SK-N-SH (cell line): ENCODE data around the gene TMEM138. TPM values are rescaled to one million over a fixed set of nuclear protein-coding genes. Genes with fewer than 3 reads are reported as not detected.

Experiments
- CTCF ChIA-PET: fragments of 300-600, 350-600 bp; formaldehyde crosslinking; extraction: SDS; loops from one replicate; lab custom pipeline; 2021; lab: Yijun Ruan, JAX
- POLR2A ChIA-PET: fragments of 350-600 bp; sonication (Branson Sonifier 250); formaldehyde crosslinking; extraction: SDS; loops from one replicate; lab custom pipeline; 2020; ENCODE audit warnings: antibody characterized with exemption, inconsistent platforms; lab: Yijun Ruan, JAX
- DNase-seq: peaks from one replicate; pipeline ENCODE4 v3.0.0; 2012
- H2AFZ ChIP-seq: fragments of 200-600 bp; sonication (generic); 2 replicates; pipeline ENCODE4 v1.8.1; 2016; ENCODE audit warnings: antibody characterized with exemption, mild to moderate bottlenecking, low read depth
- H3F3A ChIP-seq: fragments of 200-600 bp; sonication (generic); replicated peaks from 2 replicates; pipeline ENCODE3; 2016; ENCODE audit warnings: antibody characterized with exemption, mild to moderate bottlenecking; ENCODE audit not compliant: insufficient read depth
- H3K27ac ChIP-seq, 2 experiments: fragments of 200-500 bp in 1 of 2; fragments of 200-600 bp in 1 of 2; sonication (Bioruptor generic) in 1 of 2; sonication (generic), shearing (Covaris generic) in 1 of 2; 2 replicates each; pipeline versions ENCODE4 v1.5.1 to v1.6.1; 2014 to 2016; ENCODE audit warnings: low read depth in 2 of 2, inconsistent platforms in 1 of 2, low read length in 1 of 2, mild to moderate bottlenecking in 1 of 2, mixed read lengths in 1 of 2
- H3K27me3 ChIP-seq: fragments of 200-600 bp; sonication (generic), shearing (Covaris generic); 2 replicates; pipeline ENCODE4 v1.6.1; 2016; ENCODE audit warnings: mixed run types; ENCODE audit not compliant: insufficient read depth
- H3K36me3 ChIP-seq, 2 experiments: fragments of 200-500 bp in 1 of 2; fragments of 200-600 bp in 1 of 2; sonication (Bioruptor generic) in 1 of 2; sonication (generic) in 1 of 2; replicated peaks in 1 of 2; 2 replicates each; pipeline versions ENCODE3 to v1.5.1; 2014 to 2016; ENCODE audit warnings: low read length in 1 of 2, mild to moderate bottlenecking in 1 of 2; ENCODE audit not compliant: insufficient read depth in 2 of 2, control insufficient read depth in 1 of 2
- H3K4me1 ChIP-seq, 2 experiments: fragments of 200-500 bp in 1 of 2; fragments of 200-600 bp in 1 of 2; sonication (Bioruptor generic) in 1 of 2; sonication (generic), shearing (Covaris generic) in 1 of 2; 2 replicates each; pipeline versions ENCODE4 v1.5.1 to v1.6.1; 2014 to 2016; ENCODE audit warnings: low read depth in 1 of 2, low read length in 1 of 2, mixed run types in 1 of 2; ENCODE audit not compliant: insufficient read depth in 2 of 2, control insufficient read depth in 1 of 2
- H3K4me2 ChIP-seq: fragments of 200-600 bp; sonication (generic), shearing (Covaris generic); 2 replicates; pipeline ENCODE4 v1.6.1; 2017; ENCODE audit warnings: mixed run types
- H3K4me3 ChIP-seq, 2 experiments: fragments of 200-500 bp in 1 of 2; fragments of 200-600 bp in 1 of 2; sonication (Bioruptor generic) in 1 of 2; sonication (generic), shearing (Covaris generic) in 1 of 2; 2 replicates each; pipeline versions ENCODE4 v1.5.1 to v1.8.1; 2014 to 2016; ENCODE audit warnings: low read depth in 2 of 2, inconsistent platforms in 1 of 2, low read length in 1 of 2, mild to moderate bottlenecking in 1 of 2, mixed read lengths in 1 of 2, moderate library complexity in 1 of 2
- H3K79me2 ChIP-seq: fragments of 200-600 bp; sonication (generic); 2 replicates; pipeline ENCODE4 v1.8.1; 2017; ENCODE audit warnings: mild to moderate bottlenecking; ENCODE audit not compliant: insufficient read depth
- H3K9ac ChIP-seq: fragments of 200-600 bp; sonication (generic); 2 replicates; pipeline ENCODE4 v1.6.1; 2017; ENCODE audit warnings: mixed run types
- H3K9me2 ChIP-seq: fragments of 200-600 bp; sonication (generic); 2 replicates; pipeline ENCODE4 v1.6.1; 2017; ENCODE audit warnings: mixed run types
- H3K9me3 ChIP-seq: fragments of 200-600 bp; sonication (generic); 2 replicates; pipeline ENCODE4 v1.6.1; 2017; ENCODE audit warnings: mixed run types, mild to moderate bottlenecking, moderate library complexity
- H4K20me1 ChIP-seq: fragments of 200-600 bp; sonication (generic); 2 replicates; pipeline ENCODE4 v1.6.1; 2017; ENCODE audit warnings: mild to moderate bottlenecking, mixed run types; ENCODE audit not compliant: insufficient read depth
- EP300 ChIP-seq, 2 experiments: IDR thresholded peaks; 2 replicates each; pipeline versions ENCODE4 v1.4.0 to v1.6.1; 2012; ENCODE audit warnings: borderline replicate concordance in 1 of 2, low read depth in 1 of 2, low read length in 1 of 2
- EZH2phosphoT487 ChIP-seq: fragments of 200-600 bp; sonication (generic); IDR thresholded peaks from 2 replicates; pipeline ENCODE4 v1.6.1; 2017; ENCODE audit warnings: low read depth, mixed run types, mild to moderate bottlenecking, antibody characterized with exemption, moderate library complexity, borderline replicate concordance
- FOXJ3 ChIP-seq: sonication (generic); formaldehyde crosslinking; IDR thresholded peaks from 2 replicates; pipeline ENCODE4 v1.5.1; 2020; ENCODE audit warnings: mild to moderate bottlenecking, missing genetic modification reagents
- FOXM1 ChIP-seq: IDR thresholded peaks from 2 replicates; pipeline ENCODE4 v1.4.0; 2012; ENCODE audit warnings: low read depth, mild to moderate bottlenecking
- GABPA ChIP-seq: IDR thresholded peaks from 2 replicates; pipeline ENCODE4 v1.4.0; 2012; ENCODE audit warnings: low read depth, mild to moderate bottlenecking
- GATA2 ChIP-seq: sonication (generic); formaldehyde crosslinking; IDR thresholded peaks from 2 replicates; pipeline ENCODE4 v1.5.0; 2020; ENCODE audit warnings: mild to moderate bottlenecking, missing genetic modification reagents
- JUND ChIP-seq: IDR thresholded peaks from 2 replicates; pipeline ENCODE4 v1.4.0; 2012
- MAX ChIP-seq: IDR thresholded peaks from 2 replicates; pipeline ENCODE4 v1.4.0; 2012; ENCODE audit warnings: low read depth
- MEF2A ChIP-seq: IDR thresholded peaks from 2 replicates; pipeline ENCODE4 v1.4.0; 2012; ENCODE audit warnings: low read depth, borderline replicate concordance
- NFIC ChIP-seq: IDR thresholded peaks from 2 replicates; pipeline ENCODE4 v1.4.0; 2012; ENCODE audit warnings: borderline replicate concordance
- NRF1 ChIP-seq: IDR thresholded peaks from 2 replicates; pipeline ENCODE4 v1.6.1; 2012; ENCODE audit warnings: low read depth, mild to moderate bottlenecking, low read length
- POLR2AphosphoS5 ChIP-seq: IDR thresholded peaks from 2 replicates; pipeline ENCODE4 v1.6.1; 2012; ENCODE audit warnings: low read depth, low read length
- RCOR1 ChIP-seq: fragments of 150-350 bp; IDR thresholded peaks from 2 replicates; pipeline ENCODE4 v1.6.1; 2017; ENCODE audit warnings: antibody characterized with exemption, low read length
- RFX5 ChIP-seq: IDR thresholded peaks from 2 replicates; pipeline ENCODE4 v1.6.1; 2012; ENCODE audit warnings: mild to moderate bottlenecking, improper control_type of control experiment, low read length
- RXRA ChIP-seq: IDR thresholded peaks from 2 replicates; pipeline ENCODE4 v1.4.0; 2012; ENCODE audit warnings: low read depth, mild to moderate bottlenecking, borderline replicate concordance
- SIN3A ChIP-seq: IDR thresholded peaks from 2 replicates; pipeline ENCODE4 v1.6.1; 2012; ENCODE audit warnings: low read depth, mild to moderate bottlenecking, low read length, moderate library complexity, borderline replicate concordance
- SMC3 ChIP-seq: IDR thresholded peaks from 2 replicates; pipeline ENCODE4 v1.6.1; 2012; ENCODE audit warnings: low read depth, low read length, improper control_type of control experiment
- TCF12 ChIP-seq: IDR thresholded peaks from 2 replicates; pipeline ENCODE4 v1.4.0; 2012
- USF1 ChIP-seq: IDR thresholded peaks from 2 replicates; pipeline ENCODE4 v1.4.0; 2012; ENCODE audit warnings: low read depth, borderline replicate concordance
- YY1 ChIP-seq: IDR thresholded peaks from 2 replicates; pipeline ENCODE4 v1.4.0; 2012; ENCODE audit warnings: low read depth, mild to moderate bottlenecking
- ZBTB33 ChIP-seq: IDR thresholded peaks from 2 replicates; pipeline ENCODE4 v1.4.0; 2012; ENCODE audit warnings: low read depth, borderline replicate concordance
- WGBS: methylation state at CpG from one replicate; pipeline ENCODE4 v1.1.6; 2017; ENCODE audit warnings: low lambda C conversion rate; 5-methylcytosine and 5-hydroxymethylcytosine counted together
- polyA plus RNA-seq, 3 experiments: library from polyadenylated mRNA; depleted of rRNA; stranded (reverse); fragments of >200 nt; gene quantifications; 2 replicates each; pipeline ENCODE4 v1.2.3, GENCODE V29; 2012

The TMEM138 gene
- polyA plus RNA-seq, 1 of the 3 experiments (the other 2 are of a cell fraction) = 82.2 TPM

- TF ChIP-seq USF1 (no peak), TCF12 (no peak), EP300 (IDR thresholded peaks at IDR 0.05; ENCODE audit: borderline replicate concordance in 1 of 2, low read depth in 1 of 2, low read length in 1 of 2) (no peak), POLR2AphosphoS5 (no peak), GABPA (no peak)
Measured at GRCh38 chr11:61357894-61358239, 4.3 kb upstream of the TMEM138 start (continued).

- H3K4me3 ChIP-seq = no peak overlapping the region
Measured at GRCh38 chr11:61358566-61358965, 3.6 kb upstream of the TMEM138 start.

GRCh38 chr11:61359516-61359915 lies 2.7 kb upstream of the TMEM138 start:
- H3K9me2 ChIP-seq = no peaks in the 10 kb centered on the region
- peaks cover 7 to 14% of the 10 kb centered on the region in 2 experiments; a peak in 3 of 4 replicates for H3K4me1 ChIP-seq
- ChIA-PET POLR2A (interaction anchor here (1.7 kb wide), 1 partner anchor 70 kb away, joined by 5 read pairs; the partner anchor contains the start of genes CPSF7 and SDHAF2), CTCF (interaction anchor here (0.8 to 12.1 kb wide), 3 partner anchors 26 to 76 kb away, joined by 6 to 101 read pairs (median 10); partner anchors contain the start of gene TMEM216)
- H3K36me3 ChIP-seq = peaks cover 7 to 12% of the 10 kb centered on the region in 2 experiments
- DNase-seq = no peak
- H3K9ac ChIP-seq = no peak overlapping the region
- no peak overlapping the region for H3K27ac ChIP-seq
- H3K4me2 ChIP-seq = no peak overlapping the region
- H3K9me3 ChIP-seq = no peaks in the 10 kb centered on the region
- H3F3A ChIP-seq = peaks cover 6% of the 10 kb centered on the region
- no peak for TF ChIP-seq RXRA
- no peak for TF ChIP-seq TCF12
- TF ChIP-seq FOXM1 = no peak
- TF ChIP-seq GABPA = no peak
- TF ChIP-seq RFX5 = no peak
- no peak for TF ChIP-seq EZH2phosphoT487
- TF ChIP-seq JUND = no peak
- no peak for TF ChIP-seq FOXJ3 (CRISPR knock-in tag)
- no peak for TF ChIP-seq MAX
- TF ChIP-seq SIN3A = no peak
- no peak for TF ChIP-seq NFIC
- TF ChIP-seq RCOR1 = no peak
- TF ChIP-seq MEF2A = no peak
- no peak for TF ChIP-seq EP300 (IDR thresholded peaks at IDR 0.05; ENCODE audit: borderline replicate concordance in 1 of 2, low read depth in 1 of 2, low read length in 1 of 2)
- TF ChIP-seq YY1 = no peak
- TF ChIP-seq GATA2 (CRISPR knock-in tag) = no peak
- TF ChIP-seq SMC3 = no peak
- no peak for TF ChIP-seq NRF1
- no peak for TF ChIP-seq POLR2AphosphoS5
- TF ChIP-seq ZBTB33 = no peak
- no peaks in the 10 kb centered on the region for H3K27me3 ChIP-seq
- no peaks in the 10 kb centered on the region for H4K20me1 ChIP-seq
- H3K4me3 ChIP-seq = no peak overlapping the region
- 88% methylated on average over 6 of the region's 6 CpGs for WGBS
- peaks cover 45% of the 10 kb centered on the region for H3K79me2 ChIP-seq
- H2AFZ ChIP-seq = no peak overlapping the region

More at GRCh38 chr11:61358566-61358965, 3.6 kb upstream of the TMEM138 start:
- H3K27me3 ChIP-seq = no peaks in the 10 kb centered on the region
- H2AFZ ChIP-seq = no peak overlapping the region
- H3K4me2 ChIP-seq = no peak overlapping the region
- CTCF ChIA-PET = interaction anchor here (0.9 to 5.8 kb wide), 2 partner anchors 17 to 22 kb away, joined by 3 to 29 read pairs; no protein-coding TSS in a partner anchor
- TF ChIP-seq EP300 (IDR thresholded peaks at IDR 0.05; ENCODE audit: borderline replicate concordance in 1 of 2, low read depth in 1 of 2, low read length in 1 of 2) = no peak
- TF ChIP-seq MAX = no peak
- TF ChIP-seq RFX5 = no peak
- TF ChIP-seq FOXJ3 (CRISPR knock-in tag) = no peak
- no peak overlapping the region for H3K27ac ChIP-seq
- H3F3A ChIP-seq = peaks cover 6% of the 10 kb centered on the region
- no peak for DNase-seq
- 97% methylated on average over 11 of the region's 11 CpGs for WGBS
- H3K36me3 ChIP-seq = peaks cover 3 to 7% of the 10 kb centered on the region in 2 experiments
- H4K20me1 ChIP-seq = no peaks in the 10 kb centered on the region
- no peak overlapping the region for H3K9ac ChIP-seq
- no peaks in the 10 kb centered on the region for H3K9me3 ChIP-seq
- no peaks in the 10 kb centered on the region for H3K9me2 ChIP-seq
- POLR2A ChIA-PET = interaction anchor here (1.8 kb wide), 1 partner anchor 22 kb away, joined by 4 read pairs; no protein-coding TSS in a partner anchor
- peaks cover 36% of the 10 kb centered on the region for H3K79me2 ChIP-seq
- peaks cover 5 to 14% of the 10 kb centered on the region in 2 experiments; a peak in 3 of 4 replicates for H3K4me1 ChIP-seq
